K562 (cell line): ENCODE results near the gene FAM200B.
A peak's percentile ranks its signal among the peaks of the same experiment; 100 is the strongest.

Source experiments
- CREB1 ChIP-seq, 2 experiments: sonication (generic) in 1 of 2; formaldehyde crosslinking in 1 of 2; IDR thresholded peaks; 2 replicates each; pipeline versions ENCODE4 v1.6.1 to v1.8.0; 2012 to 2022; ENCODE audit warnings: inconsistent platforms in 1 of 2, mild to moderate bottlenecking in 1 of 2, missing genetic modification reagents in 1 of 2, moderate library complexity in 1 of 2
- CREB3 ChIP-seq: fragments of 450-650 bp; conservative IDR thresholded peaks from 2 replicates; pipeline ENCODE4 v1.6.1; 2016; ENCODE audit warnings: missing genetic modification characterization, low read depth, mild to moderate bottlenecking, missing compliant biosample characterization, moderate library complexity
- CTCF ChIP-seq, 3 experiments: IDR thresholded peaks in 2 of 3; conservative IDR thresholded peaks in 1 of 3; 2 replicates each; pipeline ENCODE4 v1.5.1; 2011 to 2012; ENCODE audit warnings: low read length in 3 of 3, mild to moderate bottlenecking in 3 of 3, control low read depth in 2 of 3, improper control_type of control experiment in 1 of 3, inconsistent platforms in 1 of 3, low read depth in 1 of 3, mixed read lengths in 1 of 3, moderate library complexity in 1 of 3; ENCODE audit not compliant: insufficient read depth in 2 of 3
- EHMT2 ChIP-seq: fragments of 450-650 bp; IDR thresholded peaks from 2 replicates; pipeline ENCODE4 v1.6.1; 2018; ENCODE audit warnings: antibody characterized with exemption
- GATAD2A ChIP-seq: fragments of 450-650 bp; IDR thresholded peaks from 2 replicates; pipeline ENCODE4 v1.6.1; 2017
- JUNB ChIP-seq: fragments of 450-650 bp; formaldehyde crosslinking; conservative IDR thresholded peaks from 2 replicates; pipeline ENCODE4 v1.4.0; 2020; ENCODE audit warnings: mild to moderate bottlenecking
- MTA3 ChIP-seq: fragments of 450-650 bp; formaldehyde crosslinking; IDR thresholded peaks from 2 replicates; pipeline ENCODE4 v1.6.1; 2017; ENCODE audit warnings: mild to moderate bottlenecking, borderline replicate concordance
- POLR2AphosphoS5 ChIP-seq: IDR thresholded peaks from 2 replicates; pipeline ENCODE4 v1.6.1; 2011; ENCODE audit warnings: mild to moderate bottlenecking, low read depth, low read length, moderate library complexity; ENCODE audit not compliant: control insufficient read depth, insufficient read depth
- ZNF24 ChIP-seq: fragments of 450-650 bp; IDR thresholded peaks from 2 replicates; pipeline ENCODE4 v1.6.1; 2016

- TF ChIP-seq CREB3 (tag) (no peak), CREB1 (IDR thresholded peaks at IDR 0.05) (no peak), CREB1 (CRISPR knock-in tag; IDR thresholded peaks at IDR 0.05) (no peak), CTCF (IDR thresholded peaks at IDR 0.05 in 2 of 3, conservative IDR thresholded peaks at IDR 0.05 in 1 of 3; ENCODE audit: insufficient read depth in 2 of 3, low read depth in 1 of 3, low read length in 3 of 3) (peak; percentile 72 to 92 (median 82)), MTA3 (no peak), GATAD2A (peak; percentile 61; the same call in 1 of the 2 replicates), ZNF24 (no peak), JUNB (no peak), EHMT2 (no peak), POLR2AphosphoS5 (no peak)
These were observed 31.6 kb upstream of the FAM200B start for GRCh38 chr4:15649914-15650545.
